AG09309 (cell line): ENCODE measurements around the gene OFD1.

Experiments
- DNase-seq: peaks from one replicate; pipeline ENCODE4 v3.0.0-alpha.2; 2010; ENCODE audit warnings: low read depth
- H3K4me3 ChIP-seq: 2 replicates; pipeline ENCODE4 v1.5.1; 2011; ENCODE audit warnings: mild to moderate bottlenecking, low read depth, low read length, moderate library complexity; ENCODE audit not compliant: control insufficient read depth
- CTCF ChIP-seq: IDR thresholded peaks from 2 replicates; pipeline ENCODE4 v1.5.1; 2011; ENCODE audit warnings: mild to moderate bottlenecking, low read depth, low read length, inconsistent platforms; ENCODE audit not compliant: insufficient read depth, control insufficient read depth; ENCODE audit errors: missing control alignments

The OFD1 gene

GRCh38 chrX:13734278-13735172, at the start of gene OFD1, which contains the start of gene TRAPPC2:
Gene OFD1 (plus strand): TSS chrX:13734748. CDS start chrX:13735072, 324 bp downstream.
Gene TRAPPC2 (minus strand): TSS chrX:13734620. CDS start chrX:13719963, 14,657 bp downstream.
- peak within 1 kb of the TSS; percentile 92 for H3K4me3 ChIP-seq
- DNase-seq = peak; percentile 90
- no peak for TF ChIP-seq CTCF

GRCh38 chrX:13685126-13685763, 49.3 kb upstream of the OFD1 start:
- no peak overlapping the region for H3K4me3 ChIP-seq
- no peak for TF ChIP-seq CTCF
- DNase-seq = no peak

- H3K4me3 ChIP-seq = no peak overlapping the region
- no peak for TF ChIP-seq CTCF
- no peak for DNase-seq
Observed at GRCh38 chrX:13687203-13687602, 47.3 kb upstream of the OFD1 start.

- no peak for DNase-seq
- TF ChIP-seq CTCF = no peak
- H3K4me3 ChIP-seq = peak overlapping the region; percentile 91
Observed at GRCh38 chrX:13688384-13688957, 46.1 kb upstream of the OFD1 start.

- DNase-seq = no peak
- TF ChIP-seq CTCF = no peak
- H3K4me3 ChIP-seq = peak within 1 kb of the TSS; percentile 91
Observed at GRCh38 chrX:13688958-13689740, 45.4 kb upstream of the OFD1 start, which contains the start of gene RAB9A. Gene RAB9A (plus strand): TSS chrX:13689128. CDS start chrX:13708747, 19,619 bp downstream.

GRCh38 chrX:13689741-13690211, 44.8 kb upstream of the OFD1 start:
- TF ChIP-seq CTCF = no peak
- H3K4me3 ChIP-seq = peak overlapping the region; percentile 91
- DNase-seq = no peak
